HG03280 (cell line): ENCODE measurements around the gene COMMD1.
"Not testable (repeated sequence)": the region's sequence is repeated elsewhere in the genome, so short reads cannot be mapped to it uniquely, and the experiment has no call there.

Source experiments
- ATAC-seq: cut with Tn5 transposase; IDR thresholded peaks from one replicate; pipeline ENCODE4 v1.9.1; 2021; ENCODE audit warnings: mild to moderate bottlenecking, moderate library complexity; ENCODE audit not compliant: unreplicated experiment

The COMMD1 gene

DNA sequence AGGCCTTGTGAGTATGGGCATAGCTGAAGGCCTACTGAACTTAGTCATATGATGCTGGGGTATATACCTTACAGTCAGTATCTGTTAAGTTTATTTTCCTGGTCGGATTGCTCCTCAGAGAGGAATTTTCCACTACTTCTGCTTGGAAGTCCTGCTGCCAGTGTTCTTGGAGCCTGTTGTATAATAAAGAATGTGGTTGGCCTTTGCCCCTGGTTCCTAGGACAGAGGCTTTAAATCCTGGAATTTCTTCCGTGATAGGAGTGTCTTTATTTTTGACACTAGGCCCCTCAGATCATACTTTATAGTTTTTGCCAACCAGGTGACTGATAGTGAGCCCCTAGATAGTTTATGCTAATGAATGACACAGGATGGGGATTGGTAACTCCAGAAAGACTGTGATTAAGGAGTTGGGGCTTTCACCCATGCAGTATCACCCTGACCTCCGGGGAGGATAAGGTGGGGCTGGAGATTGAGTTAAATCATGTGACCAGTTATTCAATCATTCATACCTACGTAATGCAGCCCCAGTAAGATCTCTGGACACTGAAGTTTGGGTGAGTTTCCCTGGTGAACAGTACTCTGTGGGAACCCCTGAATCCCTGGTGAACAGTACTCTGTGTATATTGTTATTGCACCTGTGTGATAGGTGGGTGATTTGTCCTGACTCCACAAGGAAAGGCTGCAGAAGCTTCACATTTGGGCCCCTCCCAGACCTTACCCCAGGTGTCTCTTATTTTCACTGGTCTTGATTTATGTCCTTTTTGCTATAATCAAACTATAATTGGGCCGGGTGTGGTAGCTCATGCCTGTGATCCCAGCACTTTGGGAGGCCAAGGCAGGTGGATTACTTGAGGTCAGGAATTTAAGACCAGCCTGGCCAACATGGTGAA, 56.9 kb downstream of the COMMD1 start:
- ATAC-seq = no peak

DNA sequence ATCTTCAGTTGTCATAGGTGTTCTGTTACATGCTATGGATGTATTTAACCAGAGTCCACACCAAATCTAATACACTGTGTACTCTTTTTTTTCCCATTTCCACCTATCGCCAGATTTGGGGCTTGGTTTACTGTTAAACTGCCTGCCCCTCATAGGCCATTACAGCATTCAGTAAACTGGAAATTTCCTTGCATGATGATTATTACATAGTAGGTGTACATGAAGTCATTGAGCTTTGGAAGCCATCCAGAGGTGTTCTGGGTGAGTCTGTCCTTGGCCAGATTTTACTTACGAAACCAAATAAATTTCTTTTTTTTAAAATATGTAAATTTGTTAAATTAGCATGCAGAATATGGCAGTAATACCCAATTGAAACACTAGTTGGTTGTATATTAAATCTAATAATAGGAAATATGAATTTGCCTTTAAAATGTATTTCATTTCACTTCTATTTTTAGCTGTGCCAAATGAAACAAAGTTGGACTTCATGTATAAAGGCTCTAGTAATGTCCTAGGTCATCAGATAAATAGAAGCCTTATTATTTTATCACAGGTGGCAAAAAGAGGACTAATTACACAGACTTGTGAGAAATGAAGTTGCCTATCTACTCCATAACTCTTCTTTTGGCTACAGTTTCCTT, 60.7 kb downstream of the COMMD1 start:
- ATAC-seq = no peak

DNA sequence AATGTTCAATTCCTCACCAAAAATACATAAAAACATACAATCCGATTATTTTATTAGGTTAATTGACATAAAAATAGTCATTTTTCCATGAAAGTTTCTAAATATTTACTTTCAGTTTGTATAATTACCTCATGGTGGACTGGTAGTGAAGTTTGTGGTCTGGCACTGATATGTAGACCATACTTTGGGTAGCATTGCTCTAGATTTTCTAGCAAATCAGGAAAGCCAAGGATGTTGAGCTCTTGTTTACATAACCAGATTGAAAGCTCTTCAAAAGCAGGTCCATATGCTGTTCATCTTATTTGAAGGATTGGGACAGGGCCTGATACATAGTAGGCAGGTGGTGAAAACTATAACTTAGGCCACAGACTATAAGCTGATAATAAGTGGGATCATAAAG, 61.8 kb downstream of the COMMD1 start:
- no peak for ATAC-seq

DNA sequence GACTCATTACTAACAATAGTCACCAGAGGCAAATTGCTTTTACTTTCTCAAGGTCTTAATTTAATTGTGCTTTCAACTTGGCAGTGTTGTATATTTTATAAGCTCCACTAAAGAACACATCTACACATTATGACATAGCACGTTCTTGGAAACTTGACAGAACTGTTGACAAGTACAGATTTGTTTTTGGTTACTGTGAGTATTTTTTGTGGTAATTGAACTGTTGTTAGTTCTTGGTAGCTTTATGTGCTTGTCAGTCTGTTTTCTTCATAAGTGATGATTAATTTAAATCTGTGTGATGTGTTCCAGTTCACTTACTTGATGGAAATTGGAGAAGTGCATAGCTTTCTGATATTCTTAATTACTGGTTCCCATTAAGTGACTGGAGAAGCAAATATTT, 63.9 kb downstream of the COMMD1 start:
- no peak for ATAC-seq

DNA sequence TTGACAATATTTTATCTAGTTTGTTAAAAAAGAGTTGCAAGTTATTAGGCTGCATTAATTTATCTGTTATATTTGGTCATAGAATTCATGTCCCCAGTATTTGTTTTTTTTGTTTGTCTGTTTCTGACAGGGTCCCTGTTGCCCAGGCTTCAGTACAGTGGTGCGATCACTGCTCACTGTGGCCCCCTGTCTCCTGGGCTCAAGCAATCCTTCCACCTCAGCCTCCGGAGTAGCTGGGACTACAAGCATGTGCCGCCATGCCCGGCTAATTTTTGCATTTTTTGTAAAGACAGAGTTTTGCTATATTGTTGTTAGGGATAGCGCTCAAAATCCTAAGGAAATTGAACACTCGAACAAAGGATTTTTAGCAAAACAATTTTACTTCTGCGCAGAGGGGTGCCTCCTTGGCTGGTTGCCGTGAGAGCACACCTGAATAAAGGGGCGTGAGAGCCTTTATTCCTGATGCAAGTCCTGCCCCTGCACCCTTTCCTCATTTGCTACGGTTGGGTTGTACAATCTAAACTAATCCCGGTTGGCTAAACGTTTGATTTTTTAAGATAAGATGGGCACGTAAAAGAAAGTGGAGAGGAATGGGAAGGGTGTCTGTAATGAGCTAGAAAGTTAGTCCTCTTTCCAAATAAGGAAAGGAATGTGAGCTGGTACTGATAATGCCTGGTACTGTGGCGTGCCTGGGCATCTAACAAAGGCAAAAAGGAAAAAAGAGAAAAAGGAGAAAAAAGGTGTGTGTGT, 65.5 kb downstream of the COMMD1 start:
- no peak for ATAC-seq

DNA sequence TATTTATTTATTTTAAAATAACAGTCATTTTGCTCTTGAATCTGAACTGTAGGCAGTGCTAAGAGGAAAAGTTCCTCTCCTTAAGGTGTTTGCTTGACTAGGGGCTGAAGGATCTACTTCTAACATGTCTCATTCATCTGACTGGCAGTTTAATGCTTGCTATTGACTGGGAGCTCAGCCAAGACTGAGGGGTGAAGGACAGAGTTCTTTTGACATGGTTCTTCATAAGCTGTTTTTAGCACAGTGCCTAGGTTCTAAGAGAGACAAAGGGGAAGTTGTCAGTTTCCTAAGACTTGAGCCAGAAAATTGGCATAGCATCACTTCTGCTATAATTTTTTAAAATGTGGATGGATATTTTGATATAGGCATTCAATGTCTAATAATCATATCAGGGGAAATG, 73.0 kb downstream of the COMMD1 start:
- no peak for ATAC-seq

DNA sequence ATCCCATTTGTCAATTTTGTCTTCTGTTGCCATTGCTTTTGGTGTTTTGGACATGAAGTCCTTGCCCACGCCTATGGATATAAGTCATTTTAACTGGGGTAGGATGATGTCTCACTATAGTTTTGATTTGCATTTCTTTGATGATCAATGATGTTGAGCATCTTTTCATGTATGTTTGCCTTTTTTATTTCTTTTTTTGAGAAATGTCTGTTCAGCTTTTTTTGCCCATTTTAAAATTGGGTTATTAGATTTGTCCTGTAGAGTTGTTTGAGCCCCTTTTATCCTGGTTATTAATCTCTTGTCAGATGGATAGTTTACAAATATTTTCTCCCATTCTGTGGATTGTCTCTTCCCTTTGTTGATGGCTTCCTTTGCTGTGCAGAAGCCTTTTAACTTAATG, 75.3 kb downstream of the COMMD1 start:
- ATAC-seq = no peak

DNA sequence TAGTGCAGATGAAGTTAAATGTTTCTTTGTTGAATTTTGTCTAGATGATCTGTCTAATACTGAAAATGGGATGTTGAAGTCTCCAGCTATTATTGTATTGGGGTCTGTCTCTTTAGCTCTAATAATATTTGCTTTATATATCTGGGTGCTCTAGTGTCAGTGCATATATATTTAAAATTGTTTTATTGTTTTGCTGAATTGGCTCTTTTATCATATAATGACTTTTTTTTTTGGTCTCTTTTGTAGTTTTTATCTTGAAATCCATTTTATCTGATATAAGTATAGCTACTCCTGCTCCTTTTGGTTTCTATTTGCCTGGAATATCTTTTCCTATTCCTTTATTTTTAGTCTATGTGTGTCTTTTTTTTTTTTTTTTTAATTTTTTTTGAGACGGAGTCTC, 79.2 kb downstream of the COMMD1 start:
- ATAC-seq = no peak

DNA sequence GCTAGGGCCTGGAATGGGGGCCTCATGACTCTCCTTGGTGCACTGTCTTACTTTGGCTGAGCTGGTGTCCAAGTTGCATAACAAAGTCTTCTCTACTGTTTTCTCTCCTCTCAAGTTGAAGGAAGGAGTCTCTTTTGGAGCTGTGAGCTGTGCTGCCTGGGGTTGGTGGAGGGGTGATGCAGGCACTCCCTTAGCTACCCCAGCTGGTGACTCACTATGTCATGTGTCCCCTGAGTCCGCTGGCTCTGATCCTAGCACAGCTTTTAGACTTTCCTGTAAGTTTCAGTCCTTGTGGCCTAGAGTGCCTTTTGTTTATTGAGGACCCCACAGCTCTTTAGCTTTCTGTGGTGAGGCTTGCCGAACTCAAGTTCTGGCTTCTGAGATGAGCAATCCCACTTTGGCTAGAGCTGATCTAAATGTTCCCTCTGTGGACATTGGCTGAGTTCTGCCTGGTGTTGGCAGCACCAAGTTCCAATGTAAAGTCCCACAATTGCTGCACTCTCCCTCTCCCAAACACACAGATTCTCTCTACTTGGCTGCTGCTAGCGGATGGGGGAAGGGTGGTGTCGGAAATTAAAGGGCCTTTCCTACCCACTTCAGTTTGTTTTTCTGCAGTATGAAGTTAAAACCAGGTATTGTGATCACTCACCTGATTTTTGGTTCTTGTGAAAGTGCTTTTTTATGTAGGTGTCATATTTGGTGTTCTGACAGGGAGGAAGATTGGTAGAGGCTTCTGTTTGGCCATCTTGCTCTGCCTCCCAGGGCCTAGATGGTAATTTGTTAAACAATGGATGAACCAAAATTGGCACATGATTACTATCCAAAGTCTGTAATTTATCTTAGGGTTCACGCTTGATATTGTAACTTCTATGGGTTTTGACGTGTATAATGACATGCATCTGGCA, 83.2 kb downstream of the COMMD1 start:
- ATAC-seq = no peak

DNA sequence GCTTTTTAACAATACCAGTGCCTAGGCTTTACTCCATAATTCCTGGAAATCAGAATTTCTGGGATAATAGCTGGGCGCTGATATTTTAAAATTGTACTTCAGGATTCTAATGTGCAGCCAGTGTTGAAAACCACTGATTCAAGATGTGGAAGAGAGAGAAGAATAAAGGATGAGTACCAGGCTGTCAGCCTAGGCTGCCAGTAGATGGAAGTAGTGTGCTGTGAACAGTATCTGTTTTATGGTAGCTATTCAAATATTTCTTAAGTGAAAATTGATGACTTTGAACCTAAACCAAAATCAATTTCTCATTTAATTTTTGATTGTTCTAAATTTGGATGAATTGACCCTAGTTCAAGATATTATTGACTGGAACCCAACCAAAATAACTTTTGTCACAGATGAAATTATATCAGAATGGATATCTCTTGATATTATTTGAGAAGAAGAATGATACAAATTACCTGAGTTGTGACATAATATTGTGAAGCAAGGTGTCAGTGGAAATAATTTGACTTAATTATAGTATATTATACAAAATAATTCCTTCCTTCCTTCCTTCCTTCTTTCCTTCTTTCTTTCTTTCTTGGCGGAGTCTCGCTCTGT, 88.0 kb downstream of the COMMD1 start:
- peak; percentile 57 for ATAC-seq

DNA sequence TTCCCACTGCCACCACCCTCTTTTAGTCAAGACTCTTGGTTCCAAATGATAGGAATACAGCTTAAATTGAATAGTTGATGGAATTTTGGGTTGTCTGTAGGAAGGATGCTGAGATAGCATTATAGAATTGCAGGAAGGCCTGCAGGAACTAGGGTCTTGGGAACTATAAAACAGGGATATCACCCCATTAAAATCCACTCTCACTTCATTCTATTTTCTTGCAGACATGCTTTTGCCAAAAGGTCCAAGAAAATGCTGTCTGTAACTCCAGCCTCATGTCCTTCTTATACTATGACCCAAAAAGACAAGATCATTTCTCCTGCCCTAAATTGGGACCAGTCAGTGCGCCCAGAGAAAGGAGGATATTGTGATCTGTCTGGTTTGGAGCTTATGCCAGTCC, 89.1 kb downstream of the COMMD1 start:
- ATAC-seq = no peak

DNA sequence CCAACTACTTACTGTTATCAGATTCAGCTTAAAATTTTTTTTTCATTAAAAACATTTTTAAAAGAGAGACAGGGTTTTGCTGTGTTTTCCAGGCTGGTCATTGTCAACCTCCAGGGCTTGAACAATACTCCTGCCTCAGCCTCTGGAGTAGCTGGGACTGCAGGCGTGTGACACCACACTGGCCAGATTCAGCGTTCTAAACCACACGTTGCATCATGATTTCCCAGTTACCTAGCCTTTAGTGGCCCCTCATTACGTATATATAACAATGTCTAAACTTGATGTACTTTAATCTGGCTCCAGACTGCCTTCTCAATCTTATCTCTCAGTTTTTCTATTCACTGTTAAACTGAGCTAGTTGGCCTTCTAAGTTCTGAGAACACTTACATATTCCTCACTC, 89.6 kb downstream of the COMMD1 start:
- peak; percentile 7 for ATAC-seq

DNA sequence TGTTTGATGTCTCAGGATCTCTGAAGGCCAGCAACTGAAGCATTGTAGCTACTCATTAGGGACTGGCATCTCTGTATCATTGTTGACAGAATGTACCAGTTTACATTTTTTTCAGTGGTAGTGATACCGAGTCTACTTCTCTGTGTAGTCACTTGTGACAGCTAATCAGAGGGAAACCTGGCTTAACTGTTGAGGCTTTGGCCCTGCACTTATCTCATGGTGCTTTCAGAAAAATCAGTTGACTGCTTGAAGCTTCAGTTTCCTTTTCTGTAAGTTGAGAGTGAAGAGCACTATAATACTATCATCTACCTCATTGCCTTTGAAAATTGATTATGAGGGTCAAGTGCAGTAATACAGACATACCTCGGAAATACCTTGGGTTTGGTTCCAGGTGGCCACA, 90.0 kb downstream of the COMMD1 start:
- ATAC-seq = peak; percentile 61

DNA sequence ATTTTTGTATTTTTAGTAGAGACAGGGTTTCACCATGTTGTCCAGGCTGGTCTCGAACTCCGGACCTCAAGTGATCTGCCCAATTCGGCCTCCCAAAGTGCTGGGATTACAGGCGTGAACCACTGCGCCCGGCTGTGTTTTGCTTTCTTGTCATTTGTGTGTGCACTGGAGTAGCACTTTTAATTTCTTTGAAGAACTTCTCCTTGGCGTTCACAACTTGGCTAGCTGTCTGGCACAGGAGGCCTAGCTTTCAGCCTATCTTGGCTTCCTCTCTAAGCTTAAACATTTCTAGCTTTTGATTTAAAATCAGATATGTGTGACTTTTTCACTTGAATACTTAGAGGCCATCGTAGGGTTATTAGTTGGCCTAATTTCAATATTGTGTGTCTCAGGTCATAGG, 93.0 kb downstream of the COMMD1 start:
- ATAC-seq = no peak

DNA sequence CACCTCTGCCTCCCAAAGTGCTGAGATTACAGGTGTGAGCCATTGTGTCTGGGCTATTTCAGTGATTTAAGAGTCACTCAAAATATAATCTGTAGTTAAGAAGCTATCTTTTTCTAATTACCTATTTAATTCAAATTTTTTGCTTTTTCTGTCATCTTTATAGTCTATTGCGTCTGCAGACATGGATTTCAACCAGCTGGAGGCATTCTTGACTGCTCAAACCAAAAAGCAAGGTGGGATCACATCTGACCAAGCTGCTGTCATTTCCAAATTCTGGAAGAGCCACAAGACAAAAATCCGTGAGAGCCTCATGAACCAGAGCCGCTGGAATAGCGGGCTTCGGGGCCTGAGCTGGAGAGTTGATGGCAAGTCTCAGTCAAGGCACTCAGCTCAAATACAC, 95.1 kb downstream of the COMMD1 start:
- no peak for ATAC-seq

DNA sequence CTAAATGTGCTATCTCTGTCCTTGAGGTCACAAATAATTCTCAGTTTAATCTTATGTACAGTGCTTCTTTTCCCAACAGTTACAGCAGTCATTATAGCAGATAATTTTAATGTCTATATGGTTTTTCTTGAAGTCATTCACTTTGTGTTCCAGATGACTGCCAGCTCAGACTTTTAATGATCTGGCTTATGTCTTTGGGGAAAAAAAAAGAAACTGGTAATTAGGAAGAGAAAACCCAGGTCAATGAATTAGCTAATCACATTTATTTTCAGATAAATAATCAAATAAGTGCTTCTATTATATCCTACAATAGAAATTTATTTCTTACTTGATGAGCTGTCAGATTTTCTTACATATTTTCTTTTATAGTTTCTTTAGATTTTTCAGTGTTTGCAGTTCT, 96.0 kb downstream of the COMMD1 start:
- no peak for ATAC-seq

DNA sequence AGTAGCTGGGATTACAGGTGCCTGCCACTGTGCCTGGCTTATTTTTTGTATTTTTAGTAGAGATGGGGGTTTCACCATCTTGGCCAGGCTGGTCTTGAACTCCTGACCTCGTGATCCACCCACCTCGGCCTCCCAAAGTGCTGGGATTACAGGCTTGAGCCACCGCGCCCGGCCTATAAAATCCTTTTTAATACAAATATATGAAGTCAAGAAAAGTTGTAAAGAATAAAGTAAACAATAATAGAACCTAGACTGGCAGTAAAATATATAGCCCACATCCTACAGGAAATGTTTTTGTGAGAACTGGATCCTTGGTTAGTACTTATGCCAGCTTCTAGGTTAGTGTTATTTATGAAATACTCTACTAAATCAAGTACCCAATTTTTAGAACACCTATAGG, 99.0 kb downstream of the COMMD1 start:
- ATAC-seq = not testable (repeated sequence)

DNA sequence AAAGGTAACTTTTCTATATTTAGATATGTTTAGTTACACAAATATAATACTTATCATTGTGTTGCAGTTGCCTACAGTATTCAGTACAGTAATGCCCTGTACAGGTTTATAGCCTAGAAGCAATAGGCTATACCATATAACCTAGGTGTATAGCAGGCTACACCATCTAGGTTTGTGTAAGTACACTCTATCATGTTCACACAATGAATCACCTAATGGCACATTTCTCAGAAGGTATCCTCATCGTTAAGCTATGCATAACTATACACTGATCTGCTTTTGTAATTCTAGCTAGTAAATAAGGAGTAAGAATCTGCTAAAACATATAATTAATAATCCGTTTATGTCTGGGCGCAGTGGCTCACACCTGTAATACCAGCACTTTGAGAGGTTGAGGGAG, 102.1 kb downstream of the COMMD1 start:
- no peak for ATAC-seq

DNA sequence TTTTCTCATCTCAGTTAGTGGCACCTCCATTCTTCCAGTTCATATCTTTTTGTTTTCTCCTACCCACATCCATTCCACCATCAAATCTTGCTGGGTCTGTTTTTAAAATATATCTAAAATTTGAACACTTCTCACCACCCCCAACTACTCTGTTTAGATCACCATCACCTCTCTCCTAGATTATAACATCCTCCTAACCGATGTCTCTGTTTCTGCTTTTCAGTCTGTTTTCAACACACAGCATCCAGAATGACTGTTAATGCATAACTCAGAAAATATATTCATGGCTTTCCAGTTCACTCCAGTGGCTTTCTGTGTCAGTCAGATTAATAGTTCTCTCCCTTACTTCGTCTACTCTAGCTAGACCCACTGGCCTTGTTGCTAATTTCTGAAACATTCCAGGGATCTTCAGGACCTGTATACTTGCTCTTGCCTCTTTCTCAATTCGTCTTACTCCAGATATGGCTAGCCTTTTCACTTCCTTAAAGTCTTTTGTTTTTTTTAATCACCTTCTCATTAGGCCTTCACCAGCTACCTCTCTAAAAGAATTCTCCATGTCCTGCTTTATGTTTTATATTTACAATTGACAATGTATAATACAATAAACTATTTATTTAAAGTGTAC, 105.3 kb downstream of the COMMD1 start:
- no peak for ATAC-seq

DNA sequence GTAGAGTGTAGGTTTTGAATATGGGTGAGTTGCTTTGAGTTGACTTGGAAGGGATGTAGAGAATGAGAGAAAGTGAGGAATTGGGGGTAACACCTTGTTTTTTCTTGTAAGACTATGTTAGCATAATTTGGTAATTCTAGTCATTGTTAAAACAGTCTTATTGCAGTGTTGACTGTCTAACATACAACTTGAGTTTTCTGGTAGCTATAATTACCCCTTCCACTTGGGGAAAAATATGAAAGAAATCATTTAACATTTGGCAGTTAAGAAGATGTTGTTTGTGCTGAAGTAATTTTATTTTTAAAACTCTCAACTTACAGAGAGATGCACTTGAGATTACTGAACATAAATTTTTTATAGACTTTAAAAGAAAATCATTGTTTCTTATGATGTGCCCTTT, 108.2 kb downstream of the COMMD1 start:
- no peak for ATAC-seq
